Stimulated activated CD4-positive, alpha-beta T cell treated with anti-CD3 and anti-CD28 coated beads, Interleukin-1b, Interleukin-23, amount 100 ng/mL, for 48 hours (primary cell): Measurements from ENCODE around the gene RALGAPA1.
"Not testable (repeated sequence)": the region's sequence is repeated elsewhere in the genome, so short reads cannot be mapped to it uniquely, and the experiment has no call there.

Experiments
- DNase-seq: peaks from one replicate; pipeline ENCODE4 v3.0.0-alpha.2; 2020

RALGAPA1 gene

GRCh38 chr14:35821564-35822411 is 12.7 kb upstream of the RALGAPA1 start:
- DNase-seq = no peak

- no peak for DNase-seq
These were observed 10.8 kb upstream of the RALGAPA1 start for GRCh38 chr14:35819591-35820540.

GRCh38 chr14:35818346-35819115 is 9.4 kb upstream of the RALGAPA1 start:
- no peak for DNase-seq

- DNase-seq = peak; percentile 77
These were observed 5.4 kb upstream of the RALGAPA1 start for GRCh38 chr14:35814371-35815005.

- no peak for DNase-seq
These were observed 1.9 kb upstream of the RALGAPA1 start for GRCh38 chr14:35810963-35811362.

GRCh38 chr14:35809597-35809996 is 502 bp upstream of the RALGAPA1 start:
- DNase-seq = no peak

- peak; percentile 25 for DNase-seq
These were observed 938 bp downstream of the RALGAPA1 start for GRCh38 chr14:35808076-35808637.

- no peak for DNase-seq
These were observed 1.7 kb downstream of the RALGAPA1 start for GRCh38 chr14:35807131-35807961.

- DNase-seq = no peak
These were observed 2.8 kb downstream of the RALGAPA1 start for GRCh38 chr14:35806006-35806907.

GRCh38 chr14:35797796-35798195 is 11.3 kb downstream of the RALGAPA1 start:
- no peak for DNase-seq

- DNase-seq = peak; percentile 20
These were observed 19.4 kb downstream of the RALGAPA1 start for GRCh38 chr14:35789651-35790050.

- DNase-seq = peak; percentile 11
These were observed 22.2 kb downstream of the RALGAPA1 start for GRCh38 chr14:35786856-35787255.

GRCh38 chr14:35783699-35784098 is 25.4 kb downstream of the RALGAPA1 start:
- DNase-seq = no peak

- no peak for DNase-seq
These were observed 29.7 kb downstream of the RALGAPA1 start for GRCh38 chr14:35779368-35779767.

- not testable (repeated sequence) for DNase-seq
These were observed 31.5 kb downstream of the RALGAPA1 start for GRCh38 chr14:35777550-35777949.

- DNase-seq = no peak
These were observed 32.3 kb downstream of the RALGAPA1 start for GRCh38 chr14:35776823-35777222.

- not testable (repeated sequence) for DNase-seq
These were observed 33.0 kb downstream of the RALGAPA1 start for GRCh38 chr14:35776085-35776484.

- peak; percentile 12 for DNase-seq
These were observed 42.4 kb downstream of the RALGAPA1 start for GRCh38 chr14:35766700-35767082.

- DNase-seq = no peak
These were observed 42.9 kb downstream of the RALGAPA1 start for GRCh38 chr14:35766036-35766699.
